DOHH2 (cell line): ENCODE data around the gene CSF2RB.

Experiments
- H3F3A ChIP-seq: fragments of 200-600 bp; sonication (generic), shearing (Covaris generic); 2 replicates; pipeline ENCODE4 v1.6.0; 2016; ENCODE audit warnings: antibody characterized with exemption, mild to moderate bottlenecking; ENCODE audit not compliant: control insufficient read depth, insufficient read depth
- H3K27ac ChIP-seq: fragments of 200-600 bp; sonication (generic); 2 replicates; pipeline ENCODE4 v1.5.1; 2014; ENCODE audit warnings: low read depth, mild to moderate bottlenecking, low read length, moderate library complexity
- H3K27me3 ChIP-seq: fragments of 200-600 bp; sonication (generic); 2 replicates; pipeline ENCODE4 v1.6.1; 2014; ENCODE audit warnings: mild to moderate bottlenecking, low read length, mixed read lengths; ENCODE audit not compliant: control insufficient read depth
- H3K36me3 ChIP-seq: fragments of 200-600 bp; sonication (generic); 2 replicates; pipeline ENCODE4 v1.6.1; 2014; ENCODE audit warnings: mild to moderate bottlenecking, low read length, moderate library complexity, mixed read lengths; ENCODE audit not compliant: control insufficient read depth
- H3K4me1 ChIP-seq: fragments of 200-600 bp; sonication (generic); 2 replicates; pipeline ENCODE4 v1.6.1; 2014; ENCODE audit warnings: mild to moderate bottlenecking, low read length, mixed read lengths; ENCODE audit not compliant: control insufficient read depth
- H3K4me2 ChIP-seq: fragments of 200-600 bp; sonication (generic); 2 replicates; pipeline ENCODE4 v1.6.0; 2014; ENCODE audit warnings: mild to moderate bottlenecking, low read length, moderate library complexity
- H3K4me3 ChIP-seq: fragments of 200-600 bp; sonication (generic); 2 replicates; pipeline ENCODE4 v1.5.1; 2014; ENCODE audit warnings: mild to moderate bottlenecking, low read length, mixed read lengths
- H3K79me2 ChIP-seq: fragments of 200-600 bp; sonication (generic); 2 replicates; pipeline ENCODE4 v1.6.1; 2014; ENCODE audit warnings: mild to moderate bottlenecking, low read length, mixed read lengths; ENCODE audit not compliant: control insufficient read depth
- H3K9me2 ChIP-seq: fragments of 200-600 bp; sonication (generic); replicated peaks from 2 replicates; pipeline ENCODE4 v1.6.1; 2014; ENCODE audit warnings: mild to moderate bottlenecking, low read length, mixed read lengths; ENCODE audit not compliant: control insufficient read depth
- H3K9me3 ChIP-seq: fragments of 200-600 bp; sonication (generic); 2 replicates; pipeline ENCODE4 v1.6.1; 2014; ENCODE audit warnings: antibody characterized with exemption, low read length, mixed read lengths; ENCODE audit not compliant: control insufficient read depth, insufficient read depth
- H4K20me1 ChIP-seq: fragments of 200-600 bp; sonication (generic); 2 replicates; pipeline ENCODE4 v1.6.0; 2014; ENCODE audit warnings: low read depth, mild to moderate bottlenecking, antibody characterized with exemption, low read length, moderate library complexity; ENCODE audit not compliant: control insufficient read depth, insufficient read depth
- CTCF ChIP-seq: fragments of 200-600 bp; sonication (generic); IDR thresholded peaks from one replicate; pipeline ENCODE4 v1.5.1; 2014; ENCODE audit warnings: antibody characterized with exemption, mild to moderate bottlenecking, low read depth, low read length; ENCODE audit not compliant: poor library complexity, severe bottlenecking
- EZH2phosphoT487 ChIP-seq: fragments of 200-600 bp; sonication (generic); IDR thresholded peaks from 2 replicates; pipeline ENCODE4 v1.6.1; 2017; ENCODE audit warnings: borderline replicate concordance, mild to moderate bottlenecking, antibody characterized with exemption, low read length, moderate library complexity, mixed read lengths

The CSF2RB gene

DNA sequence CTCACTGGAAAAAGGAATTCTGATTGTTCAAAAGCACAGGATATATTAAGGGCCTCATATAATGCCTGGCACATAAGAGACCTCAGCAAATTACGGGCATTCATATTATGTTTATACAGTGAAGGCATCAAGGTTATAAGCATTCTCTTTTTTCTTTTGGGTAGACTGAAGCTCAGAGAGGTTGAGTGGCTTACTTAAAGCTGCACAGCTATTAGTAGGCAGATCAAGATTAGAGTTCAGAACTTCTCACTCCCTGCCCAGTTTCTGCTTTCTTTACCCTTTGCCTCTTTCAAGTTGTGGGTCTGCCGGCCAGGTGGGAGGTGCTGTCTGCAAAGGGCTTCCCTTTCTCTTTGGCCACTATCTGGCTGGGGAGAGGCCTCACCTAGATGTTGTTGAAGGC lies 18.0 kb downstream of the CSF2RB start:
- Histone ChIP-seq H3K36me3 (peaks cover 94% of the 10 kb centered on the region), H3K79me2 (no peaks in the 10 kb centered on the region), H3F3A (no peaks in the 10 kb centered on the region), H3K4me3 (no peak overlapping the region), H4K20me1 (no peaks in the 10 kb centered on the region), H3K4me1 (peaks cover 14% of the 10 kb centered on the region), H3K9me3 (no peaks in the 10 kb centered on the region), H3K27me3 (no peaks in the 10 kb centered on the region), H3K27ac (no peak overlapping the region), H3K4me2 (no peak overlapping the region), H3K9me2 (no peaks in the 10 kb centered on the region)
- TF ChIP-seq CTCF: no peak
- no peak for TF ChIP-seq EZH2phosphoT487

- no peak for TF ChIP-seq CTCF
- TF ChIP-seq EZH2phosphoT487: no peak
- Histone ChIP-seq H3K4me2 (no peak overlapping the region), H3K9me3 (no peaks in the 10 kb centered on the region), H3K4me1 (peaks cover 20% of the 10 kb centered on the region), H3F3A (peaks cover 6% of the 10 kb centered on the region; the same call in 1 of the 2 replicates), H3K79me2 (no peaks in the 10 kb centered on the region), H3K36me3 (peaks cover 91% of the 10 kb centered on the region), H3K27me3 (no peaks in the 10 kb centered on the region), H4K20me1 (no peaks in the 10 kb centered on the region), H3K27ac (no peak overlapping the region), H3K4me3 (no peak overlapping the region), H3K9me2 (no peaks in the 10 kb centered on the region)
Observed at GRCh38 chr22:36933629-36934417, 20.4 kb downstream of the CSF2RB start.

DNA sequence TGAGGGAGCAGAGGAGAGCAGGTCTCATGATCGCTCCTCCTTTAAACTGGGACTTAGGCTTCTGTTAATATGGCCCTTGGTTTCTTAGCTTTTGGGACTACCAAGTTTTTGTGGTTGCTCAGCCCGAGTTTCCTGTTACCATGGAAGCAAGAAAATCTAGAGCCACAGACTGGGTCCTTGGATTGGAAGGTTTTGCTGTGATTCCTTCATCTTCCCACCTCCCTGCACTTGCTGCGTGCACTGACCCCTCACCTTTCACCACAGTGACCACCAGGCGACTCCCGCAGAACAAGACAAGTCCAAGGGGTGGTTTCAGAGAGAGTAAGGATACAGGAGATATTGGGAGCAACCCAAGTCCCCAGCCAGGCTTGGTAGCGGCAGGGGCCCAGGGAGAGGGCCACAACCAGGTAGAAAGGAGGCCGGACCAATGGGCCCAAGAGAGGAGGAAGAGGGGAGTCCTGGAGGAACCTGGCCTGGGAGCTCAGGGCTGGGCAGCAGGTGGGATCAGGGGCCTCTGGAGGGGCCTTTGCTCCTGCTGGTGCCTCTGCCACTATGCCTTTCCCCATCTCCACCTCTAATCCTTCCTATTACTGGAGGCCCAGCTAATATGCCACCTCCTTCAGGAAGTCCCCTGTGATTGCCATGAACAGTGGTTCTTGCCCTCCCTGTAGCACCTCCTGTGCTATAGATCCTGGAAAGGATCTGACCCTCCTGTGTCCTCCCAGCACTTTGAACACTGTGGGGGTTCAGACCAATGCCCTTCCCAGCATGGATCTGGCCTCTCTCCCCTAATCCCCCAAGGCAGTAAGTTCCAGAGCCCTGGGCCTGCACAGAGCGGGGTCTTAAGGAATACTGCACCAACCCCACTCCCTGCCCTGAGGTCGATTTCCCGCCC lies 21.2 kb downstream of the CSF2RB start:
- H3K79me2 ChIP-seq: no peaks in the 10 kb centered on the region
- no peaks in the 10 kb centered on the region for H3K27me3 ChIP-seq
- peaks cover 11% of the 10 kb centered on the region for H3F3A ChIP-seq
- H3K27ac ChIP-seq: no peak overlapping the region
- H3K9me2 ChIP-seq: no peaks in the 10 kb centered on the region
- no peak overlapping the region for H3K4me2 ChIP-seq
- TF ChIP-seq EZH2phosphoT487 (no peak), CTCF (no peak)
- H3K36me3 ChIP-seq: peaks cover 82% of the 10 kb centered on the region
- H3K4me1 ChIP-seq: peaks cover 20% of the 10 kb centered on the region
- H3K9me3 ChIP-seq: no peaks in the 10 kb centered on the region
- no peaks in the 10 kb centered on the region for H4K20me1 ChIP-seq
- no peak overlapping the region for H3K4me3 ChIP-seq
